NCI-H2196 (cell line): ENCODE data around the gene ETHE1.

Experiments
- DNase-seq: peaks from one replicate; lab custom pipeline; 2025; ENCODE audit not compliant: unreplicated experiment; lab: John Stamatoyannopoulos, UW

The ETHE1 gene

GRCh38 chr19:43467276-43467675 is 59.7 kb downstream of the ETHE1 start:
- DNase-seq, result no peak

GRCh38 chr19:43466793-43467192 is 60.2 kb downstream of the ETHE1 start:
- DNase-seq, result no peak

GRCh38 chr19:43465468-43466120 is 61.4 kb downstream of the ETHE1 start, which contains the start of gene LYPD3:
LYPD3 (minus strand) TSS chr19:43465608; CDS start chr19:43465571, 37 bp downstream.
- no peak for DNase-seq

- DNase-seq, result no peak
Observed at GRCh38 chr19:43464134-43464775, 62.7 kb downstream of the ETHE1 start.

GRCh38 chr19:43463381-43464133 is 63.4 kb downstream of the ETHE1 start:
- peak; percentile 95 for DNase-seq

- DNase-seq, result no peak
Observed at GRCh38 chr19:43462785-43463380, 64.1 kb downstream of the ETHE1 start.

GRCh38 chr19:43462383-43462782 is 64.6 kb downstream of the ETHE1 start:
- DNase-seq, result no peak

GRCh38 chr19:43461303-43461702 is 65.7 kb downstream of the ETHE1 start:
- no peak for DNase-seq

- no peak for DNase-seq
Observed at GRCh38 chr19:43460362-43461016, 66.5 kb downstream of the ETHE1 start.

- DNase-seq, result no peak
Observed at GRCh38 chr19:43457809-43458208, 69.2 kb downstream of the ETHE1 start.
